Measurements from ENCODE around the gene ETV6.

ETV6 gene

GRCh38 chr12:11686120-11686519 lies 36.6 kb downstream of the ETV6 start:
- TF ChIP-seq CTCF (IDR thresholded peaks at IDR 0.05; ENCODE audit: low read depth, low read length): no peak
- in situ Hi-C loops (cut with HindIII; ENCODE audit: low sequenced_read_pairs): no loop called here
- DNase-seq (ENCODE audit: low read depth, low spot score): no peak
- no peak overlapping the region for H3K4me3 ChIP-seq (ENCODE audit: low read depth, low read length)

GRCh38 chr12:11687528-11687927 lies 38.1 kb downstream of the ETV6 start:
- H3K4me3 ChIP-seq (ENCODE audit: low read depth, low read length): no peak overlapping the region
- TF ChIP-seq CTCF (IDR thresholded peaks at IDR 0.05; ENCODE audit: low read depth, low read length): no peak
- in situ Hi-C loops (cut with HindIII; ENCODE audit: low sequenced_read_pairs): no loop called here
- no peak for DNase-seq (ENCODE audit: low read depth, low spot score)

- no peak overlapping the region for H3K4me3 ChIP-seq (ENCODE audit: low read depth, low read length)
- no peak for TF ChIP-seq CTCF (IDR thresholded peaks at IDR 0.05; ENCODE audit: low read depth, low read length)
- no peak for DNase-seq (ENCODE audit: low read depth, low spot score)
- in situ Hi-C loops (cut with HindIII; ENCODE audit: low sequenced_read_pairs): no loop called here
Observed at GRCh38 chr12:11688379-11688778, 38.9 kb downstream of the ETV6 start.

- in situ Hi-C loops (cut with HindIII; ENCODE audit: low sequenced_read_pairs): no loop called here
- TF ChIP-seq CTCF (IDR thresholded peaks at IDR 0.05; ENCODE audit: low read depth, low read length): no peak
- no peak for DNase-seq (ENCODE audit: low read depth, low spot score)
- H3K4me3 ChIP-seq (ENCODE audit: low read depth, low read length): no peak overlapping the region
Observed at GRCh38 chr12:11688831-11689230, 39.4 kb downstream of the ETV6 start.

- no peak for DNase-seq (ENCODE audit: low read depth, low spot score)
- H3K4me3 ChIP-seq (ENCODE audit: low read depth, low read length): no peak overlapping the region
- no peak for TF ChIP-seq CTCF (IDR thresholded peaks at IDR 0.05; ENCODE audit: low read depth, low read length)
- in situ Hi-C loops (cut with HindIII; ENCODE audit: low sequenced_read_pairs): no loop called here
Observed at GRCh38 chr12:11689591-11690186, 40.2 kb downstream of the ETV6 start.

GRCh38 chr12:11693067-11693466 lies 43.6 kb downstream of the ETV6 start:
- no peak for DNase-seq (ENCODE audit: low read depth, low spot score)
- in situ Hi-C loops (cut with HindIII; ENCODE audit: low sequenced_read_pairs): no loop called here
- no peak overlapping the region for H3K4me3 ChIP-seq (ENCODE audit: low read depth, low read length)
- no peak for TF ChIP-seq CTCF (IDR thresholded peaks at IDR 0.05; ENCODE audit: low read depth, low read length)

- in situ Hi-C loops (cut with HindIII; ENCODE audit: low sequenced_read_pairs): no loop called here
- TF ChIP-seq CTCF (IDR thresholded peaks at IDR 0.05; ENCODE audit: low read depth, low read length): no peak
- H3K4me3 ChIP-seq (ENCODE audit: low read depth, low read length): no peak overlapping the region
- no peak for DNase-seq (ENCODE audit: low read depth, low spot score)
Observed at GRCh38 chr12:11693601-11694000, 44.1 kb downstream of the ETV6 start.
